ENCODE results near the gene RAB11A.

The RAB11A gene

GRCh38 chr15:65900488-65900887 is 31.2 kb downstream of the RAB11A start:
- no peak overlapping the region for H3K4me3 ChIP-seq (ENCODE audit: low read depth, low read length)
- H3K4me1 ChIP-seq (ENCODE audit: control insufficient read depth, insufficient read depth, low read length): peaks cover 6% of the 10 kb centered on the region
- H3K27me3 ChIP-seq (ENCODE audit: control insufficient read depth, insufficient read depth, low read length): no peaks in the 10 kb centered on the region
- no peak overlapping the region for H3K9ac ChIP-seq (ENCODE audit: low read depth, low read length)
- H3K9me3 ChIP-seq (ENCODE audit: control insufficient read depth, insufficient read depth, low read length): no peaks in the 10 kb centered on the region
- peaks cover 8% of the 10 kb centered on the region for H3K36me3 ChIP-seq (ENCODE audit: control insufficient read depth, insufficient read depth, low read length)

GRCh38 chr15:65901336-65901735 is 32.0 kb downstream of the RAB11A start:
- H3K4me3 ChIP-seq (ENCODE audit: low read depth, low read length): no peak overlapping the region
- H3K9ac ChIP-seq (ENCODE audit: low read depth, low read length): no peak overlapping the region
- H3K9me3 ChIP-seq (ENCODE audit: control insufficient read depth, insufficient read depth, low read length): no peaks in the 10 kb centered on the region
- peaks cover 6% of the 10 kb centered on the region for H3K4me1 ChIP-seq (ENCODE audit: control insufficient read depth, insufficient read depth, low read length)
- no peaks in the 10 kb centered on the region for H3K27me3 ChIP-seq (ENCODE audit: control insufficient read depth, insufficient read depth, low read length)
- H3K36me3 ChIP-seq (ENCODE audit: control insufficient read depth, insufficient read depth, low read length): peaks cover 10% of the 10 kb centered on the region

- peaks cover 10% of the 10 kb centered on the region for H3K36me3 ChIP-seq (ENCODE audit: control insufficient read depth, insufficient read depth, low read length)
- no peaks in the 10 kb centered on the region for H3K27me3 ChIP-seq (ENCODE audit: control insufficient read depth, insufficient read depth, low read length)
- H3K4me1 ChIP-seq (ENCODE audit: control insufficient read depth, insufficient read depth, low read length): peaks cover 6% of the 10 kb centered on the region
- no peaks in the 10 kb centered on the region for H3K9me3 ChIP-seq (ENCODE audit: control insufficient read depth, insufficient read depth, low read length)
- no peak overlapping the region for H3K9ac ChIP-seq (ENCODE audit: low read depth, low read length)
- H3K4me3 ChIP-seq (ENCODE audit: low read depth, low read length): no peak overlapping the region
Observed at GRCh38 chr15:65901836-65902235, 32.5 kb downstream of the RAB11A start.

GRCh38 chr15:65902373-65902772 is 33.1 kb downstream of the RAB11A start:
- H3K36me3 ChIP-seq (ENCODE audit: control insufficient read depth, insufficient read depth, low read length): peaks cover 10% of the 10 kb centered on the region

GRCh38 chr15:65903296-65904073 is 34.2 kb downstream of the RAB11A start:
- H3K9me3 ChIP-seq (ENCODE audit: control insufficient read depth, insufficient read depth, low read length): no peaks in the 10 kb centered on the region
- H3K9ac ChIP-seq (ENCODE audit: low read depth, low read length): no peak overlapping the region
- H3K27me3 ChIP-seq (ENCODE audit: control insufficient read depth, insufficient read depth, low read length): no peaks in the 10 kb centered on the region
- H3K36me3 ChIP-seq (ENCODE audit: control insufficient read depth, insufficient read depth, low read length): peaks cover 12% of the 10 kb centered on the region
- peaks cover 6% of the 10 kb centered on the region for H3K4me1 ChIP-seq (ENCODE audit: control insufficient read depth, insufficient read depth, low read length)
- H3K4me3 ChIP-seq (ENCODE audit: low read depth, low read length): no peak overlapping the region

More at GRCh38 chr15:65902373-65902772, 33.1 kb downstream of the RAB11A start:
- H3K4me3 ChIP-seq (ENCODE audit: low read depth, low read length): no peak overlapping the region
- no peaks in the 10 kb centered on the region for H3K27me3 ChIP-seq (ENCODE audit: control insufficient read depth, insufficient read depth, low read length)
- peaks cover 6% of the 10 kb centered on the region for H3K4me1 ChIP-seq (ENCODE audit: control insufficient read depth, insufficient read depth, low read length)
- no peak overlapping the region for H3K9ac ChIP-seq (ENCODE audit: low read depth, low read length)
- H3K9me3 ChIP-seq (ENCODE audit: control insufficient read depth, insufficient read depth, low read length): no peaks in the 10 kb centered on the region

- Histone ChIP-seq H3K27me3 (ENCODE audit: control insufficient read depth, insufficient read depth, low read length) (no peaks in the 10 kb centered on the region), H3K36me3 (ENCODE audit: control insufficient read depth, insufficient read depth, low read length) (peaks cover 12% of the 10 kb centered on the region), H3K9ac (ENCODE audit: low read depth, low read length) (no peak overlapping the region), H3K4me3 (ENCODE audit: low read depth, low read length) (no peak overlapping the region), H3K9me3 (ENCODE audit: control insufficient read depth, insufficient read depth, low read length) (no peaks in the 10 kb centered on the region), H3K4me1 (ENCODE audit: control insufficient read depth, insufficient read depth, low read length) (peaks cover 6% of the 10 kb centered on the region)
Observed at GRCh38 chr15:65904301-65904700, 35.0 kb downstream of the RAB11A start.

GRCh38 chr15:65906396-65906795 is 37.1 kb downstream of the RAB11A start:
- H3K9me3 ChIP-seq (ENCODE audit: control insufficient read depth, insufficient read depth, low read length): no peaks in the 10 kb centered on the region
- no peak overlapping the region for H3K4me3 ChIP-seq (ENCODE audit: low read depth, low read length)
- no peaks in the 10 kb centered on the region for H3K27me3 ChIP-seq (ENCODE audit: control insufficient read depth, insufficient read depth, low read length)
- H3K36me3 ChIP-seq (ENCODE audit: control insufficient read depth, insufficient read depth, low read length): peaks cover 12% of the 10 kb centered on the region
- no peak overlapping the region for H3K9ac ChIP-seq (ENCODE audit: low read depth, low read length)
- H3K4me1 ChIP-seq (ENCODE audit: control insufficient read depth, insufficient read depth, low read length): peaks cover 6% of the 10 kb centered on the region

- no peaks in the 10 kb centered on the region for H3K9me3 ChIP-seq (ENCODE audit: control insufficient read depth, insufficient read depth, low read length)
- no peaks in the 10 kb centered on the region for H3K27me3 ChIP-seq (ENCODE audit: control insufficient read depth, insufficient read depth, low read length)
- H3K4me3 ChIP-seq (ENCODE audit: low read depth, low read length): no peak overlapping the region
- no peak overlapping the region for H3K9ac ChIP-seq (ENCODE audit: low read depth, low read length)
- no peaks in the 10 kb centered on the region for H3K4me1 ChIP-seq (ENCODE audit: control insufficient read depth, insufficient read depth, low read length)
- peaks cover 12% of the 10 kb centered on the region for H3K36me3 ChIP-seq (ENCODE audit: control insufficient read depth, insufficient read depth, low read length)
Observed at GRCh38 chr15:65907661-65908060, 38.4 kb downstream of the RAB11A start.

- Histone ChIP-seq H3K4me1 (ENCODE audit: control insufficient read depth, insufficient read depth, low read length) (no peaks in the 10 kb centered on the region), H3K9ac (ENCODE audit: low read depth, low read length) (no peak overlapping the region), H3K27me3 (ENCODE audit: control insufficient read depth, insufficient read depth, low read length) (no peaks in the 10 kb centered on the region), H3K4me3 (ENCODE audit: low read depth, low read length) (no peak overlapping the region), H3K9me3 (ENCODE audit: control insufficient read depth, insufficient read depth, low read length) (no peaks in the 10 kb centered on the region), H3K36me3 (ENCODE audit: control insufficient read depth, insufficient read depth, low read length) (peaks cover 8% of the 10 kb centered on the region)
Observed at GRCh38 chr15:65908876-65909275, 39.6 kb downstream of the RAB11A start.

GRCh38 chr15:65909831-65910230 is 40.5 kb downstream of the RAB11A start:
- Histone ChIP-seq H3K9ac (ENCODE audit: low read depth, low read length) (no peak overlapping the region), H3K36me3 (ENCODE audit: control insufficient read depth, insufficient read depth, low read length) (peaks cover 8% of the 10 kb centered on the region), H3K9me3 (ENCODE audit: control insufficient read depth, insufficient read depth, low read length) (no peaks in the 10 kb centered on the region), H3K4me1 (ENCODE audit: control insufficient read depth, insufficient read depth, low read length) (no peaks in the 10 kb centered on the region), H3K27me3 (ENCODE audit: control insufficient read depth, insufficient read depth, low read length) (no peaks in the 10 kb centered on the region), H3K4me3 (ENCODE audit: low read depth, low read length) (no peak overlapping the region)

- no peaks in the 10 kb centered on the region for H3K27me3 ChIP-seq (ENCODE audit: control insufficient read depth, insufficient read depth, low read length)
- no peak overlapping the region for H3K9ac ChIP-seq (ENCODE audit: low read depth, low read length)
- H3K9me3 ChIP-seq (ENCODE audit: control insufficient read depth, insufficient read depth, low read length): no peaks in the 10 kb centered on the region
- peaks cover 6% of the 10 kb centered on the region for H3K36me3 ChIP-seq (ENCODE audit: control insufficient read depth, insufficient read depth, low read length)
- no peaks in the 10 kb centered on the region for H3K4me1 ChIP-seq (ENCODE audit: control insufficient read depth, insufficient read depth, low read length)
- no peak overlapping the region for H3K4me3 ChIP-seq (ENCODE audit: low read depth, low read length)
Observed at GRCh38 chr15:65910341-65910740, 41.0 kb downstream of the RAB11A start.

GRCh38 chr15:65912235-65912634 is 42.9 kb downstream of the RAB11A start:
- no peak overlapping the region for H3K4me3 ChIP-seq (ENCODE audit: low read depth, low read length)
- H3K4me1 ChIP-seq (ENCODE audit: control insufficient read depth, insufficient read depth, low read length): no peaks in the 10 kb centered on the region
- no peak overlapping the region for H3K9ac ChIP-seq (ENCODE audit: low read depth, low read length)
- H3K27me3 ChIP-seq (ENCODE audit: control insufficient read depth, insufficient read depth, low read length): no peaks in the 10 kb centered on the region
- no peaks in the 10 kb centered on the region for H3K9me3 ChIP-seq (ENCODE audit: control insufficient read depth, insufficient read depth, low read length)
- peaks cover 3% of the 10 kb centered on the region for H3K36me3 ChIP-seq (ENCODE audit: control insufficient read depth, insufficient read depth, low read length)

All from iPS-15b (cell line).